Measurements from ENCODE around the gene CERK. TPM values are rescaled to one million over a fixed set of nuclear protein-coding genes. Genes with fewer than 3 reads are reported as not detected.

Gene CERK
- total RNA-seq, 1 experiment from 2014 or later, result 45.6 TPM

GRCh38 chr22:46677323-46678002 is 60.6 kb downstream of the CERK start:
- Mint-ChIP-seq H3K4me3 (no peak overlapping the region), H3K4me1 (no peaks in the 10 kb centered on the region), H3K36me3 (no peaks in the 10 kb centered on the region), H3K27me3 (ENCODE audit: low read depth) (no peaks in the 10 kb centered on the region), H3K27ac (no peak overlapping the region), H3K9me3 (no peaks in the 10 kb centered on the region)
- POLR2A ChIA-PET, result no interaction called here
- CTCF ChIA-PET, result interaction anchor here (1.0 kb wide), 1 partner anchor 114 kb away, joined by 3 read pairs; no protein-coding TSS in a partner anchor
- DNase-seq (ENCODE audit: low spot score) (no peak), ATAC-seq (no peak)
- TF ChIP-seq IRF1 (CRISPR knock-in tag; IDR thresholded peaks at IDR 0.05) (no peak), FOXK1 (CRISPR knock-in tag; IDR thresholded peaks at IDR 0.05) (no peak), CTCF (IDR thresholded peaks at IDR 0.05) (no peak), CDX4 (CRISPR knock-in tag; IDR thresholded peaks at IDR 0.05; ENCODE audit: borderline replicate concordance) (no peak), TCF7 (CRISPR knock-in tag; IDR thresholded peaks at IDR 0.05; ENCODE audit: low read depth) (no peak), SOX15 (CRISPR knock-in tag; IDR thresholded peaks at IDR 0.05) (no peak), FOXP1 (CRISPR knock-in tag; IDR thresholded peaks at IDR 0.05; ENCODE audit: borderline replicate concordance) (no peak), NR3C1 (CRISPR knock-in tag; conservative IDR thresholded peaks at IDR 0.05; ENCODE audit: low read depth) (no peak), CREM (CRISPR knock-in tag; IDR thresholded peaks at IDR 0.05) (no peak)

- Mint-ChIP-seq H3K4me1 (no peaks in the 10 kb centered on the region), H3K36me3 (no peaks in the 10 kb centered on the region), H3K27ac (no peak overlapping the region), H3K9me3 (no peaks in the 10 kb centered on the region), H3K4me3 (no peak overlapping the region), H3K27me3 (ENCODE audit: low read depth) (no peaks in the 10 kb centered on the region)
- ATAC-seq (no peak), DNase-seq (ENCODE audit: low spot score) (no peak)
- TF ChIP-seq ATF6 (CRISPR knock-in tag; IDR thresholded peaks at IDR 0.05), result no peak
- ChIA-PET CTCF (interaction anchor here (1.0 kb wide), 1 partner anchor 113 kb away, joined by 3 read pairs; no protein-coding TSS in a partner anchor), POLR2A (no interaction called here)
Observed at GRCh38 chr22:46676881-46677280, 61.2 kb downstream of the CERK start.

- Mint-ChIP-seq H3K4me3 (no peak overlapping the region), H3K36me3 (no peaks in the 10 kb centered on the region), H3K9me3 (no peaks in the 10 kb centered on the region), H3K27me3 (ENCODE audit: low read depth) (no peaks in the 10 kb centered on the region), H3K4me1 (no peaks in the 10 kb centered on the region), H3K27ac (no peak overlapping the region)
- ATAC-seq, result no peak
- ChIA-PET CTCF (no interaction called here), POLR2A (no interaction called here)
- no peak for TF ChIP-seq MXD4 (CRISPR knock-in tag; IDR thresholded peaks at IDR 0.05; ENCODE audit: borderline replicate concordance)
- no peak for TF ChIP-seq NR2C2 (CRISPR knock-in tag; IDR thresholded peaks at IDR 0.05)
- DNase-seq (ENCODE audit: low spot score), result no peak
Observed at GRCh38 chr22:46676479-46676878, 61.6 kb downstream of the CERK start.

- ATAC-seq (no peak), DNase-seq (ENCODE audit: low spot score) (no peak)
- no peaks in the 10 kb centered on the region for H3K9me3 Mint-ChIP-seq
- H3K36me3 Mint-ChIP-seq, result no peaks in the 10 kb centered on the region
- ChIA-PET POLR2A (no interaction called here), CTCF (interaction anchor here (1.1 kb wide), 1 partner anchor 112 kb away, joined by 3 read pairs; no protein-coding TSS in a partner anchor)
- H3K4me1 Mint-ChIP-seq, result no peaks in the 10 kb centered on the region
- H3K4me3 Mint-ChIP-seq, result no peak overlapping the region
- no peaks in the 10 kb centered on the region for H3K27me3 Mint-ChIP-seq (ENCODE audit: low read depth)
- no peak overlapping the region for H3K27ac Mint-ChIP-seq
- TF ChIP-seq ZNF317 (CRISPR knock-in tag; IDR thresholded peaks at IDR 0.05; ENCODE audit: borderline replicate concordance, low read depth) (no peak), NFATC4 (CRISPR knock-in tag; IDR thresholded peaks at IDR 0.05) (no peak), E2F5 (CRISPR knock-in tag; IDR thresholded peaks at IDR 0.05) (no peak), ARID4B (CRISPR knock-in tag; IDR thresholded peaks at IDR 0.05; ENCODE audit: borderline replicate concordance) (no peak), ZNF121 (CRISPR knock-in tag; IDR thresholded peaks at IDR 0.05) (no peak)
Observed at GRCh38 chr22:46675938-46676337, 62.1 kb downstream of the CERK start.

Measured in WTC11 (cell line).